OCI-LY1 (cell line): ENCODE results near the gene PDE3B.
"Not testable (repeated sequence)": the region's sequence is repeated elsewhere in the genome, so short reads cannot be mapped to it uniquely, and the experiment has no call there.

Experiments
- H2AFZ ChIP-seq: fragments of 200-600 bp; sonication (generic), shearing (Covaris generic); 2 replicates; pipeline ENCODE4 v1.6.0; 2014; ENCODE audit warnings: antibody characterized with exemption, mild to moderate bottlenecking, low read length
- H3F3A ChIP-seq: fragments of 200-600 bp; sonication (generic), shearing (Covaris generic); 2 replicates; pipeline ENCODE4 v1.6.0; 2014; ENCODE audit warnings: mild to moderate bottlenecking, antibody characterized with exemption, low read length, moderate library complexity; ENCODE audit not compliant: insufficient read depth
- H3K27ac ChIP-seq: fragments of 200-600 bp; sonication (generic); 2 replicates; pipeline ENCODE4 v1.5.1; 2014; ENCODE audit warnings: low read length, mixed run types, mild to moderate bottlenecking, low read depth; ENCODE audit not compliant: poor library complexity, severe bottlenecking
- H3K27me3 ChIP-seq: fragments of 200-600 bp; sonication (generic); 2 replicates; pipeline ENCODE4 v1.6.0; 2014; ENCODE audit warnings: antibody characterized with exemption, mild to moderate bottlenecking, low read length, moderate library complexity; ENCODE audit not compliant: insufficient read depth
- H3K36me3 ChIP-seq: fragments of 200-600 bp; sonication (generic); 2 replicates; pipeline ENCODE4 v1.6.1; 2014; ENCODE audit warnings: mild to moderate bottlenecking, antibody characterized with exemption, low read length, moderate library complexity, mixed read lengths; ENCODE audit not compliant: insufficient read depth
- H3K4me1 ChIP-seq: fragments of 200-600 bp; sonication (generic); 2 replicates; pipeline ENCODE4 v1.5.1; 2014; ENCODE audit warnings: mild to moderate bottlenecking, low read length, moderate library complexity; ENCODE audit not compliant: insufficient read depth, severe bottlenecking
- H3K4me2 ChIP-seq: fragments of 200-600 bp; sonication (generic), shearing (Covaris generic); 2 replicates; pipeline ENCODE4 v1.6.1; 2014; ENCODE audit warnings: low read length
- H3K4me3 ChIP-seq: fragments of 200-600 bp; sonication (generic); 2 replicates; pipeline ENCODE4 v1.5.1; 2014; ENCODE audit warnings: low read length, low read depth, mild to moderate bottlenecking, mixed read lengths; ENCODE audit not compliant: poor library complexity, severe bottlenecking
- H3K79me2 ChIP-seq: fragments of 200-600 bp; shearing (Covaris generic); 2 replicates; pipeline ENCODE4 v1.6.1; 2016; ENCODE audit warnings: mixed run types, low read length, mixed read lengths; ENCODE audit not compliant: insufficient read depth
- H3K9ac ChIP-seq: fragments of 200-600 bp; sonication (generic), shearing (Covaris generic); 2 replicates; pipeline ENCODE4 v1.6.1; 2014; ENCODE audit warnings: mild to moderate bottlenecking, low read length, mixed read lengths
- H3K9me2 ChIP-seq: fragments of 200-600 bp; sonication (generic), shearing (Covaris generic); 2 replicates; pipeline ENCODE4 v1.6.1; 2014; ENCODE audit warnings: low read depth, mild to moderate bottlenecking, low read length, mixed read lengths
- H3K9me3 ChIP-seq: fragments of 200-600 bp; shearing (Covaris generic); 2 replicates; pipeline ENCODE4 v1.6.1; 2014; ENCODE audit warnings: low read length, mixed read lengths
- H4K20me1 ChIP-seq: fragments of 200-600 bp; sonication (generic), shearing (Covaris generic); 2 replicates; pipeline ENCODE4 v1.6.0; 2016; ENCODE audit warnings: mild to moderate bottlenecking, low read length; ENCODE audit not compliant: insufficient read depth
- CTCF ChIP-seq: fragments of 200-600 bp; sonication (generic), shearing (Covaris generic); IDR thresholded peaks from 2 replicates; pipeline ENCODE4 v1.5.1; 2017; ENCODE audit warnings: mild to moderate bottlenecking, antibody characterized with exemption, low read length, moderate library complexity, mixed read lengths
- EZH2 ChIP-seq: fragments of 200-600 bp; sonication (generic), shearing (Covaris generic); IDR thresholded peaks from 2 replicates; pipeline ENCODE4 v1.8.0; 2017; ENCODE audit warnings: borderline replicate concordance, mixed run types, mild to moderate bottlenecking, antibody characterized with exemption, low read length, moderate library complexity, mixed read lengths

The PDE3B gene

GRCh38 chr11:14858404-14858803, 214.8 kb downstream of the PDE3B start:
- Histone ChIP-seq H3K27ac (no peak overlapping the region), H3K4me1 (peaks cover 9% of the 10 kb centered on the region), H3K4me3 (no peak overlapping the region), H3F3A (no peaks in the 10 kb centered on the region), H4K20me1 (no peaks in the 10 kb centered on the region), H3K79me2 (no peaks in the 10 kb centered on the region), H3K9me2 (no peaks in the 10 kb centered on the region), H2AFZ (no peak overlapping the region), H3K4me2 (no peak overlapping the region), H3K27me3 (no peaks in the 10 kb centered on the region; the same call in 1 of the 2 replicates), H3K9ac (no peak overlapping the region), H3K9me3 (no peaks in the 10 kb centered on the region), H3K36me3 (no peaks in the 10 kb centered on the region)
- TF ChIP-seq CTCF (no peak), EZH2 (no peak)

GRCh38 chr11:14860511-14860910, 216.9 kb downstream of the PDE3B start:
- Histone ChIP-seq H3K27ac (no peak overlapping the region), H3K4me1 (peaks cover 9% of the 10 kb centered on the region), H3K9ac (no peak overlapping the region), H3K9me2 (no peaks in the 10 kb centered on the region), H3K27me3 (no peaks in the 10 kb centered on the region; the same call in 1 of the 2 replicates), H3K79me2 (no peaks in the 10 kb centered on the region), H3K4me2 (no peak overlapping the region), H3K9me3 (no peaks in the 10 kb centered on the region), H3F3A (no peaks in the 10 kb centered on the region), H3K4me3 (no peak overlapping the region), H2AFZ (no peak overlapping the region), H4K20me1 (no peaks in the 10 kb centered on the region), H3K36me3 (no peaks in the 10 kb centered on the region)
- no peak for TF ChIP-seq CTCF
- TF ChIP-seq EZH2: no peak

- Histone ChIP-seq H3K9me3 (no peaks in the 10 kb centered on the region), H3F3A (no peaks in the 10 kb centered on the region), H3K4me3 (no peak overlapping the region), H3K4me2 (no peak overlapping the region), H3K27me3 (no peaks in the 10 kb centered on the region; the same call in 1 of the 2 replicates), H3K9me2 (no peaks in the 10 kb centered on the region), H3K4me1 (peaks cover 9% of the 10 kb centered on the region), H3K27ac (no peak overlapping the region), H3K79me2 (no peaks in the 10 kb centered on the region), H4K20me1 (no peaks in the 10 kb centered on the region), H3K9ac (no peak overlapping the region), H2AFZ (no peak overlapping the region), H3K36me3 (no peaks in the 10 kb centered on the region)
- no peak for TF ChIP-seq CTCF
- TF ChIP-seq EZH2: no peak
These were observed 218.1 kb downstream of the PDE3B start for GRCh38 chr11:14861680-14862079.

- H3K9me2 ChIP-seq, H3K36me3 ChIP-seq, H3K4me1 ChIP-seq, H3K4me2 ChIP-seq, H3K9ac ChIP-seq, H3K9me3 ChIP-seq, H3F3A ChIP-seq, H3K27ac ChIP-seq, H3K27me3 ChIP-seq, H2AFZ ChIP-seq, H3K79me2 ChIP-seq, H4K20me1 ChIP-seq, H3K4me3 ChIP-seq: not testable (repeated sequence)
These were observed 220.2 kb downstream of the PDE3B start for GRCh38 chr11:14863775-14864174.
